Measurements from ENCODE around the gene HES1. TPM values are rescaled to one million over a fixed set of nuclear protein-coding genes. Genes with fewer than 3 reads are reported as not detected.

The HES1 gene
- total and polyA plus RNA-seq, 9 of the 15 experiments (the other 6 are each of a cell fraction or from before 2014, with no cell fraction given): 3.4 to 37.0 (median 19.3) TPM

DNA sequence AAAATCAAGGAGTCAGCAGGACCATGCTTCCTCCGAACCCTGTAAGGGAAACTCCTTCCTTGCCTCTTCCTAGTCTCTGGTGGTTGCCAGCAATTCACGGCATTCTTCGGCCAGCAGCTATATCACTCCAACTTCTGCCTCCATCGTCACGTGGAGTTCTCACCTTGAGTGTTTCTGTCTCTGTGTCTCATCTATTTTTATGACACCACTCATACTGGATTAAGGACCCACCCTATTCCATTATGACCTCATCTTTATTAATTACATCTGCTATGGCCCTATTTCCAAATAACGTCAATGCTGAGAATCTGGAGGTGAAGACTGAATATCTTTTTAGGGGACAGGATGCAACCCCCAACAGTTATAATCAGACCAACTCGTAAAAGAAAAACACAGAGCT is 21.8 kb upstream of the HES1 start:
- no peaks in the 10 kb centered on the region for H3K9me1 ChIP-seq (ENCODE audit: control insufficient read depth, insufficient read depth, low read length)
- 76% methylated on average over 7 of the region's 7 CpGs for WGBS (ENCODE audit: insufficient coverage, low coverage, missing lambda C conversion rate)
- ChIA-PET POLR2A (no interaction called here), CTCF (ENCODE audit: low intra/inter-chr PET ratio) (no interaction called here)
- no peaks in the 10 kb centered on the region for H3K79me2 ChIP-seq (ENCODE audit: control insufficient read depth, insufficient read depth, low read length)
- H3K27me3 ChIP-seq (ENCODE audit: control insufficient read depth in 2 of 2, insufficient read depth in 2 of 2, low read length in 2 of 2): peaks cover 0 to 16% of the 10 kb centered on the region in 2 experiments; a peak in 3 of 5 replicates
- H3K4me3 ChIP-seq: no peak overlapping the region
- in situ Hi-C loops (cut with MboI): no loop called here
- TF ChIP-seq ZSCAN32 (CRISPR knock-in tag; IDR thresholded peaks at IDR 0.05): no peak
- TF ChIP-seq ZEB2 (IDR thresholded peaks at IDR 0.05): no peak
- no peak for TF ChIP-seq KAT2B (IDR thresholded peaks at IDR 0.05; ENCODE audit: low read depth, low read length)
- no peak for TF ChIP-seq ELF2 (CRISPR knock-in tag; IDR thresholded peaks at IDR 0.05)
- TF ChIP-seq, protein P1, sequence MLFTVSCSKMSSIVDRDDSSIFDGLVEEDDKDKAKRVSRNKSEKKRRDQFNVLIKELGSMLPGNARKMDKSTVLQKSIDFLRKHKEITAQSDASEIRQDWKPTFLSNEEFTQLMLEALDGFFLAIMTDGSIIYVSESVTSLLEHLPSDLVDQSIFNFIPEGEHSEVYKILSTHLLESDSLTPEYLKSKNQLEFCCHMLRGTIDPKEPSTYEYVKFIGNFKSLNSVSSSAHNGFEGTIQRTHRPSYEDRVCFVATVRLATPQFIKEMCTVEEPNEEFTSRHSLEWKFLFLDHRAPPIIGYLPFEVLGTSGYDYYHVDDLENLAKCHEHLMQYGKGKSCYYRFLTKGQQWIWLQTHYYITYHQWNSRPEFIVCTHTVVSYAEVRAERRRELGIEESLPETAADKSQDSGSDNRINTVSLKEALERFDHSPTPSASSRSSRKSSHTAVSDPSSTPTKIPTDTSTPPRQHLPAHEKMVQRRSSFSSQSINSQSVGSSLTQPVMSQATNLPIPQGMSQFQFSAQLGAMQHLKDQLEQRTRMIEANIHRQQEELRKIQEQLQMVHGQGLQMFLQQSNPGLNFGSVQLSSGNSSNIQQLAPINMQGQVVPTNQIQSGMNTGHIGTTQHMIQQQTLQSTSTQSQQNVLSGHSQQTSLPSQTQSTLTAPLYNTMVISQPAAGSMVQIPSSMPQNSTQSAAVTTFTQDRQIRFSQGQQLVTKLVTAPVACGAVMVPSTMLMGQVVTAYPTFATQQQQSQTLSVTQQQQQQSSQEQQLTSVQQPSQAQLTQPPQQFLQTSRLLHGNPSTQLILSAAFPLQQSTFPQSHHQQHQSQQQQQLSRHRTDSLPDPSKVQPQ (CRISPR knock-in tag; IDR thresholded peaks at IDR 0.05; ENCODE audit: borderline replicate concordance): no peak
- no peak for TF ChIP-seq RUNX1 (IDR thresholded peaks at IDR 0.05; ENCODE audit: low read depth)
- no peak for TF ChIP-seq STAG1 (CRISPR knock-in tag; IDR thresholded peaks at IDR 0.05; ENCODE audit: borderline replicate concordance)
- FAIRE-seq (no peak), DNase-seq (ENCODE audit: extremely low read depth in 1 of 4, low spot score in 3 of 4) (no peak), ATAC-seq (no peak)
- intact Hi-C loops (cut with micrococcal nuclease): no loop called here
- H3K36me3 ChIP-seq (ENCODE audit: control insufficient read depth, insufficient read depth, low read length): no peaks in the 10 kb centered on the region
- H3K9ac ChIP-seq (ENCODE audit: insufficient read depth in 1 of 2, low read depth in 2 of 2, low read length in 2 of 2): no peak overlapping the region
- no peak overlapping the region for H3K27ac ChIP-seq (ENCODE audit: extremely low read depth, low read depth, low read length)
- H4K20me1 ChIP-seq (replicated peaks; ENCODE audit: control insufficient read depth, insufficient read depth, low read length): no peaks in the 10 kb centered on the region
- no peak overlapping the region for H2AFZ ChIP-seq (ENCODE audit: low read depth, low read length)
- no peak overlapping the region for H3K4me2 ChIP-seq (ENCODE audit: insufficient read depth, low read length)
- H3K9me3 ChIP-seq (replicated peaks; ENCODE audit: control insufficient read depth, insufficient read depth, low read depth, low read length): no peaks in the 10 kb centered on the region
- no peaks in the 10 kb centered on the region for H3K4me1 ChIP-seq (replicated peaks in 1 of 2; ENCODE audit: control insufficient read depth in 2 of 2, insufficient read depth in 2 of 2, low read length in 2 of 2)
- no TSS peak for BruUV-seq (replicated peaks)
